ENCODE results near the gene CHMP1B.

GRCh38 chr18:11840493-11840892, 10.7 kb upstream of the CHMP1B start:
- TF ChIP-seq POLR2AphosphoS5 (IDR thresholded peaks at IDR 0.05) (no peak), POLR2A (IDR thresholded peaks at IDR 0.05) (no peak), CTCF (IDR thresholded peaks at IDR 0.05) (no peak)
